Fibroblast of villous mesenchyme (primary cell): ENCODE data around the gene VWA5B1. TPM values are rescaled to one million over a fixed set of nuclear protein-coding genes. Genes with fewer than 3 reads are reported as not detected.

Source experiments
- DNase-seq: peaks from one replicate; pipeline ENCODE4 v3.0.0-alpha.2; 2010; ENCODE audit warnings: low read depth
- H3K4me3 ChIP-seq: 2 replicates; pipeline ENCODE4 v1.5.1; 2011; ENCODE audit warnings: low read depth, mild to moderate bottlenecking, low read length
- total RNA-seq: library from RNA; depleted of rRNA; stranded (reverse); fragments of >200 nt; gene quantifications from 2 replicates; pipeline ENCODE4 v1.2.3, GENCODE V29; 2012
- TF ChIP-seq, protein P1 (sequence below): IDR thresholded peaks from 2 replicates; pipeline ENCODE4 v1.5.1; 2012; ENCODE audit warnings: low read depth, mild to moderate bottlenecking, low read length; ENCODE audit not compliant: insufficient read depth

Gene VWA5B1
- total RNA-seq, 1 donor: not detected

DNA sequence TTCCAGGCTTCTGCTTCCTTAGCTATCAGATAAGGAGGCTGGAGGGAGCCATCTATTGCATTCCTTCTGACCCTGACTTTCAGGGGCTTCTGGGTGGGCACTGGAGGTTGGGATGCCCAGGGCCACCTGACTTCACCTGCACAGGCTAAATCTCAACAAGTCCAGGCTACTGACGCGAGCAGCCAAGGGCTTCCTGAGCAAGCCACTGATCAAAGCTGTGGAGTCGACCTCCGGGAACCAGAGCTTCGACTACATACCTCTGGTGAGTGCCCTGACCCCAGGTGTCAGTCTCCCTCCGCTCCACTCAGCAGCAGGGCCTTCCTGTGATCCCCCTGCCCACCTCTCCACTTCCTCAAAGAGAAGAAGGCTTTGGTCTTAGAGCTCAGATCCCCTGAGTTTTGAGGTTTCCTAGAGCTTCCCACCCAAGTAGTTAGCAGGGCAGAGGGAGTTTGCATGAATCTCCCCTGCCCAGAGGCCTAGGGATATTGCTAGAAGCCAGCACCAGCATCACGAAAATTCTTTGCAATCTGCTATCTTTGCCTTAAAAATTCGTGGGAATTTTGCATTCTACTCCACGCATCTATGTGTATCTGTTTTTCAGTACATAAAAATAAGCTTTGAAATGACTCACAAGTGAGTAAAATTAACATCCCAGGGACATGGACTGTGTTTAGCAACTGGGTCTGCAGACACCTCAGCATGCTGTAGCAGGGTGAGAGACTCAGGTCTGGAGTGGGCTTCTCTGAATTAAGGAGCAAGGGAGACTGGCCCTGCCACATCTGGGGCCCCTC lies 61.4 kb downstream of the VWA5B1 start:
- TF ChIP-seq, protein P1, sequence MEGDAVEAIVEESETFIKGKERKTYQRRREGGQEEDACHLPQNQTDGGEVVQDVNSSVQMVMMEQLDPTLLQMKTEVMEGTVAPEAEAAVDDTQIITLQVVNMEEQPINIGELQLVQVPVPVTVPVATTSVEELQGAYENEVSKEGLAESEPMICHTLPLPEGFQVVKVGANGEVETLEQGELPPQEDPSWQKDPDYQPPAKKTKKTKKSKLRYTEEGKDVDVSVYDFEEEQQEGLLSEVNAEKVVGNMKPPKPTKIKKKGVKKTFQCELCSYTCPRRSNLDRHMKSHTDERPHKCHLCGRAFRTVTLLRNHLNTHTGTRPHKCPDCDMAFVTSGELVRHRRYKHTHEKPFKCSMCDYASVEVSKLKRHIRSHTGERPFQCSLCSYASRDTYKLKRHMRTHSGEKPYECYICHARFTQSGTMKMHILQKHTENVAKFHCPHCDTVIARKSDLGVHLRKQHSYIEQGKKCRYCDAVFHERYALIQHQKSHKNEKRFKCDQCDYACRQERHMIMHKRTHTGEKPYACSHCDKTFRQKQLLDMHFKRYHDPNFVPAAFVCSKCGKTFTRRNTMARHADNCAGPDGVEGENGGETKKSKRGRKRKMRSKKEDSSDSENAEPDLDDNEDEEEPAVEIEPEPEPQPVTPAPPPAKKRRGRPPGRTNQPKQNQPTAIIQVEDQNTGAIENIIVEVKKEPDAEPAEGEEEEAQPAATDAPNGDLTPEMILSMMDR: no peak
- no peak overlapping the region for H3K4me3 ChIP-seq
- DNase-seq: no peak

DNA sequence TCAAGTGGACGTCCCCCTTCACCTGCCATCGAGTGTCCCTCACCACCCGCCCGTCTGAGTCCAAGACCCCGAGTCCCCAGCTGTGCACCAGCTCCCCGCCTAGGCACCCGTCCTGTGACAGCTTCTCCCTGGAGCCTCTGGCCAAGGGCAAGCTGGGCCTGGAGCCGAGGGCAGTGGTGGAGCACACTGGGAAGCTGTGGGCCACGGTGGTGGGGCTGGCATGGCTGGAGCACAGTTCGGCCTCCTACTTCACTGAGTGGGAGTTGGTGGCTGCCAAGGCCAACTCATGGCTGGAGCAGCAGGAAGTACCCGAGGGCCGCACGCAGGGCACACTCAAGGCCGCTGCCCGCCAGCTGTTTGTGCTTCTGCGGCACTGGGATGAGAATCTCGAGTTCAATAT lies 63.2 kb downstream of the VWA5B1 start:
- TF ChIP-seq, protein P1: no peak
- H3K4me3 ChIP-seq: no peak overlapping the region
- no peak for DNase-seq

DNA sequence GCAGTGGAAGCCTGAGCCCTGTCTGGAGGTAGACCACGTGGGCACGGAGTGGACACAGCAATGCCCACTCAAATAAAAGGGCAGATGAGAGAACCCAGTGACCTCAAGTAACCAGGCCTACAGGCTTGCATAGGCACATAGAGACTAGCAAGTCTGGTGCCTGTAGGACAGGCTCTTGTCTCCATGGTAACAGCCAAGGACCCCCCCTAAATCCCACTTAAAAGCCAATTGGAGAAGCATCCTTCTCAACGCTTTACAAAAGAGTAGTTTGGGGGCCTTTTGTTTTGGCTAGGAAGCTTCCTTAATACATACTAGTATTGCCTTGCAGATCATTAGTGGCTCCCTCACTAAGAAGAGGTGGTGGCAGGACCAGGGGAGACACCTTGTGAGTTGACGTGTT lies 63.9 kb downstream of the VWA5B1 start:
- TF ChIP-seq, protein P1: no peak
- H3K4me3 ChIP-seq: no peak overlapping the region
- no peak for DNase-seq

DNA sequence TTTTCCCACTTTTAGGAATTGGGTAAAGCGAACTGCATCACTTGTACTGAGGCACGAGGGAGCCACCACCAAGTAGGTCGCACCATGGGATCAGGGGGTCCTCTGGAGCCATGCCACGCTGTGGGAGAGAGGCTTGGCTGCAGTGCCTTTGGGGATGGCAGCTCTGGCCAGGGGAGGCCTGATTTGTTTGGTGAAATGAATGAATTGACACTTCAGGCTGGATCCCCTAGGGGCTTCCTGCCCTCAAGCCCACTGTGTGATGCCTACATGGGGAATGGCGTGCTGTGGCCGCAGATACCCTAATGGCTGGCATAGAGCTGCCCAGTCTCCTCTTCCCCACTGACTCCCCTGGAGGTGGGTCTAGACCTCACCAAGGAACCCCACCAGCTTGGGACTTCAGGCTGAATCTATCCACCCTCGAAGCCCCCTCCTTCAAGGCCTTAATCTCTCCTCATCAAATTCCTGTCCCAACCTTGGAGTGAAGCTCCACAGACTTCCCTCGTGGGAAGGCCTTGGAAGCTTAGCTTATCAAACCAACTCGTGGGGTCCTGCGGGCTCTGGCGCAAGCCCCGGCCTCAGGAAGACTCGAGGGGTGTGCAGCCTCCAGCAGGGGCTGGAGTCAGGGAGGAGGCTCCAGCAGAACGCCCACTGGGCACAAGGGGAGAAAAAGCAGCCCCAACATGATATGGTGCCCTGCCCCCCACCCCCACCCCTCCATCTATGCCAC lies 64.6 kb downstream of the VWA5B1 start:
- no peak for DNase-seq
- no peak overlapping the region for H3K4me3 ChIP-seq
- TF ChIP-seq, protein P1: no peak

DNA sequence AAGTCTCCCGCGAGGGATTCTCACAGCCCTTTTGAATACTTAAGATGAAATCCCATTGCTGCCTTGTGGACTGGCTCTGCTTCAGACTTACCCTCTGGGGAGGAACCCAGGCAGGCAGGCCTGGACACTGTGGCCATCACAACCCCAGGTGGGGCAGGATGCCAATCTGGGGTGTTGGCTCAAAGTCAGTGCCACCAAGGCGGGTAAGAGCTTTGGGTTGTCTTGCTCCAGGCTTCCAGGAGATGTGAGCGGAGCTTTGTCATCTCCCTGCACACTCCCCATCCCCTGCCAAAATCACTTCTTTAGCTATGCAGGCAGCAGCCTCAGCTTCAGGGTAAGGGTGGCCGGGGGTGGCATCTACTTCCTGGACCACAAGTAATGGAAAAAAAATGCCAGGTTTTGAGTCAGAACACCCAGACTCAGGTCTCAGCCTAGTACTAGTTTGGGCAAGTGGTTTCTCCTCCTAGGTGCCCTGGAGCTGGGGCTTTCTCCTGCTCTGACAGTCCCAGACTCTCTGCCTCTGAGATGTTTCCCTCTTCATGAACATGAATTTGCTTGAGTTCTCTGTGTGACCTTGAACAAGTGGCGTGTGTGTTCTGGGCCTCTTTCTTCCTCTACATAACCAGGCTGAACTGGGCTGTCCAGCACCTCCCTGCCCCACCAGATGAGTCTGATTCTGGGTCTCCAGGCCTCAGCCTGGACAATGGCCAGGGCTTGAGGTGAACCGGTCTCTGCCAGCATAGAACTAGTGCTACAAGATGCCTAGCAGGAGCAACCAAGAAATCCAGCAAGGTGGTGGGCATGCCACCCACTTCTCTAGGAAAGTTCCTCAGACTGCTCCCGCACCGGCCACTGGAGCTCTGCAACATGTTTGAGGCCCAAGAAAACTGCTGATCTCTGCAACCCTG lies 65.4 kb downstream of the VWA5B1 start:
- TF ChIP-seq, protein P1: no peak
- no peak overlapping the region for H3K4me3 ChIP-seq
- DNase-seq: no peak

DNA sequence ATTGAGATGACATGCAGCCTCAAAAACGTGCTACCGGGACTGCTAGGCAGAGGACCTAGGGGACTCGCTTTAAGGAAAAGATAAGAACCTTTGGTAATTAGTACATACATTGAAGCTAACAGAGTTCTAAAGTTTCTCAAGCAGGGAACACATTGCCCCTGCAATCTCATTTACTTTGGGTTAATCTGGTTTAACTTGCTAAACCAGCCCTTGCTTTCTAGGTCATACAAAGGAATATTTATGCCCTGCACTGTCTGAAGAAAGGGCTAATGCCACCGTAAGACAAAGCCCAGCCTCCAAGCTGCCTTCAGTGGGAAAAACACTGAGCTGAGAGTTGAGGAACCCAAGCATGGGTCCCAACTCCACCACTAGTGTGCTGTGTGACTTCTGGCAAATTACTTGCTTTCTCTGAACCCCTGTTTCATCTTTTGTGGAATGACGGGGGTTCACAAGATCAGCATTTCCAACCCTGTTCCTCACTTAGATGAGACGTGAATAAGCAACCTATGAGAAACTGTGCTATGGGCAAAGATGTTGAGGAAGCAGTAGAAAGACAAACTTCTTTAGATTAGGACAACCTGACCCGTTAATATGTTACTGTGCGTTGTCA lies 66.3 kb downstream of the VWA5B1 start:
- H3K4me3 ChIP-seq: no peak overlapping the region
- no peak for DNase-seq
- TF ChIP-seq, protein P1: no peak
